CD4-positive, CD25-positive, alpha-beta regulatory T cell (primary cell): ENCODE results near the gene OR2J2. TPM values are rescaled to one million over a fixed set of nuclear protein-coding genes. Genes with fewer than 3 reads are reported as not detected.
"Not testable (repeated sequence)": the region's sequence is repeated elsewhere in the genome, so short reads cannot be mapped to it uniquely, and the experiment has no call there.

ENCODE experiments used
- ATAC-seq, 2 donors: fragments of 150-1000 bp; cut with Tn5 transposase; one replicate each; pipeline ENCODE4 v1.10.0; 2021; ENCODE audit warnings: low read depth in 2 of 2, moderate number of reproducible peaks in 2 of 2, moderate library complexity in 1 of 2
- DNase-seq, 3 donors: peaks; one replicate each; pipeline versions ENCODE4 v3.0.0 to v3.0.0-alpha.2; 2012 to 2022; ENCODE audit warnings: mixed read lengths in 1 of 3
- H3K27ac ChIP-seq: one replicate; pipeline ENCODE4 v1.7.0; 2013; ENCODE audit warnings: mild to moderate bottlenecking, low read length; ENCODE audit not compliant: insufficient read depth, poor library complexity, severe bottlenecking
- H3K27me3 ChIP-seq: one replicate; pipeline ENCODE4 v1.7.0; 2013; ENCODE audit warnings: low read length; ENCODE audit not compliant: control insufficient read depth, insufficient read depth
- H3K36me3 ChIP-seq: one replicate; pipeline ENCODE4 v1.7.0; 2013; ENCODE audit warnings: mild to moderate bottlenecking, low read length, moderate library complexity; ENCODE audit not compliant: control insufficient read depth, insufficient read depth
- H3K4me1 ChIP-seq: 2 replicates; pipeline ENCODE4 v1.7.0; 2013; ENCODE audit warnings: mild to moderate bottlenecking, low read length; ENCODE audit not compliant: insufficient read depth, control insufficient read depth, poor library complexity, severe bottlenecking
- H3K4me3 ChIP-seq: one replicate; pipeline ENCODE4 v1.7.0; 2013; ENCODE audit warnings: low read depth, mild to moderate bottlenecking, low read length, moderate library complexity
- H3K9me3 ChIP-seq, 2 experiments: 1 replicate in 1 of 2; 2 replicates in 1 of 2; pipeline ENCODE4 v1.7.0; 2013; ENCODE audit warnings: low read length in 2 of 2, mild to moderate bottlenecking in 1 of 2, moderate library complexity in 1 of 2; ENCODE audit not compliant: control insufficient read depth in 2 of 2
- H3K27ac Mint-ChIP-seq, 3 donors: one replicate each; pipeline ENCODE4 v1.8.0; 2020 to 2022; ENCODE audit warnings: mild to moderate bottlenecking in 3 of 3, mixed read lengths in 3 of 3, moderate library complexity in 2 of 3
- H3K27me3 Mint-ChIP-seq: one replicate; pipeline ENCODE4 v1.8.0; 2022; ENCODE audit warnings: mild to moderate bottlenecking, mixed read lengths
- H3K36me3 Mint-ChIP-seq: one replicate; pipeline ENCODE4 v1.8.0; 2020; ENCODE audit warnings: mixed read lengths
- H3K4me1 Mint-ChIP-seq, 4 donors: one replicate each; pipeline ENCODE4 v1.8.0; 2020 to 2022; ENCODE audit warnings: mixed read lengths in 4 of 4, mild to moderate bottlenecking in 1 of 4
- H3K4me3 Mint-ChIP-seq, 4 donors: one replicate each; pipeline ENCODE4 v1.8.0; 2020 to 2022; ENCODE audit warnings: mild to moderate bottlenecking in 4 of 4, mixed read lengths in 4 of 4, moderate library complexity in 3 of 4
- H3K9me3 Mint-ChIP-seq, 7 donors: one replicate each; pipeline ENCODE4 v1.8.0; 2020 to 2022; ENCODE audit warnings: mixed read lengths in 7 of 7, mild to moderate bottlenecking in 3 of 7, moderate library complexity in 2 of 7
- polyA plus RNA-seq, 4 donors: library from polyadenylated mRNA; unstranded; fragments of 300-500 nt; fragmentation: Illumina TruSeq; gene quantifications; one replicate each; pipeline ENCODE4 v1.2.3, GENCODE V29; 2021
- total RNA-seq: library from RNA; stranded (reverse); gene quantifications from one replicate; pipeline ENCODE4 v1.2.3, GENCODE V29; 2022

Gene OR2J2
- total and polyA plus RNA-seq, 5 donors from 2014 or later = not detected

GRCh38 chr6:29147074-29147473, 23.6 kb upstream of the OR2J2 start:
- Histone ChIP-seq H3K27ac (no peak overlapping the region), H3K36me3 (no peaks in the 10 kb centered on the region), H3K9me3 (peaks cover 0 to 6% of the 10 kb centered on the region in 2 experiments), H3K4me1 (no peaks in the 10 kb centered on the region), H3K4me3 (no peak overlapping the region), H3K27me3 (peaks cover 8% of the 10 kb centered on the region)
- ATAC-seq (no peak), DNase-seq (no peak)
- Mint-ChIP-seq H3K27me3 (peaks cover 14% of the 10 kb centered on the region), H3K4me1 (no peaks in the 10 kb centered on the region), H3K27ac (no peak overlapping the region), H3K9me3 (peaks cover 0 to 12% (median 5%) of the 10 kb centered on the region in 7 donors), H3K36me3 (no peaks in the 10 kb centered on the region), H3K4me3 (no peak overlapping the region)

GRCh38 chr6:29149444-29149843, 21.3 kb upstream of the OR2J2 start:
- H3K27ac Mint-ChIP-seq, ATAC-seq: not testable (repeated sequence)
- peaks cover 18% of the 10 kb centered on the region for H3K27me3 Mint-ChIP-seq

GRCh38 chr6:29153083-29153482, 17.6 kb upstream of the OR2J2 start:
- Mint-ChIP-seq H3K9me3 (peaks cover 0 to 17% (median 3%) of the 10 kb centered on the region in 7 donors), H3K4me3 (no peak overlapping the region), H3K36me3 (no peaks in the 10 kb centered on the region), H3K27ac (peak overlapping the region in 1 of 3 donors; percentile 61), H3K27me3 (peaks cover 15% of the 10 kb centered on the region), H3K4me1 (no peaks in the 10 kb centered on the region)
- H3K27me3 ChIP-seq = peaks cover 6% of the 10 kb centered on the region
- H3K4me1 ChIP-seq = no peaks in the 10 kb centered on the region
- no peak overlapping the region for H3K27ac ChIP-seq
- no peaks in the 10 kb centered on the region for H3K36me3 ChIP-seq
- peaks cover 0 to 5% of the 10 kb centered on the region in 2 experiments for H3K9me3 ChIP-seq
- ATAC-seq (no peak), DNase-seq (no peak)
- H3K4me3 ChIP-seq = no peak overlapping the region

More at GRCh38 chr6:29149444-29149843, 21.3 kb upstream of the OR2J2 start:
- H3K4me1 Mint-ChIP-seq, H3K4me1 ChIP-seq, H3K36me3 ChIP-seq, H3K9me3 ChIP-seq, DNase-seq, H3K4me3 Mint-ChIP-seq, H3K27ac ChIP-seq, H3K27me3 ChIP-seq, H3K36me3 Mint-ChIP-seq, H3K4me3 ChIP-seq: not testable (repeated sequence)
- H3K9me3 Mint-ChIP-seq = peaks cover 0 to 12% (median 6%) of the 10 kb centered on the region in 7 donors

GRCh38 chr6:29155182-29155581, 15.5 kb upstream of the OR2J2 start:
- not testable (repeated sequence) for H3K9me3 ChIP-seq, H3K36me3 ChIP-seq, H3K27ac ChIP-seq, H3K4me3 ChIP-seq, H3K4me3 Mint-ChIP-seq, H3K36me3 Mint-ChIP-seq, H3K9me3 Mint-ChIP-seq, DNase-seq, ATAC-seq, H3K27ac Mint-ChIP-seq, H3K4me1 ChIP-seq, H3K4me1 Mint-ChIP-seq, H3K27me3 ChIP-seq
- H3K27me3 Mint-ChIP-seq = peaks cover 21% of the 10 kb centered on the region

GRCh38 chr6:29159922-29160321, 10.8 kb upstream of the OR2J2 start:
- H3K36me3 ChIP-seq, H3K9me3 Mint-ChIP-seq, H3K27me3 ChIP-seq, H3K4me1 ChIP-seq, H3K4me1 Mint-ChIP-seq, H3K4me3 ChIP-seq, H3K36me3 Mint-ChIP-seq, H3K4me3 Mint-ChIP-seq, H3K27ac Mint-ChIP-seq, H3K27ac ChIP-seq, DNase-seq, ATAC-seq, H3K9me3 ChIP-seq: not testable (repeated sequence)
- peaks cover 36% of the 10 kb centered on the region for H3K27me3 Mint-ChIP-seq

GRCh38 chr6:29165571-29165970, 5.1 kb upstream of the OR2J2 start:
- not testable (repeated sequence) for ATAC-seq, H3K9me3 ChIP-seq, H3K4me1 ChIP-seq, H3K27ac Mint-ChIP-seq, H3K27me3 ChIP-seq, H3K27ac ChIP-seq, H3K4me3 ChIP-seq, H3K4me3 Mint-ChIP-seq, H3K36me3 Mint-ChIP-seq, H3K4me1 Mint-ChIP-seq, H3K36me3 ChIP-seq, DNase-seq, H3K9me3 Mint-ChIP-seq
- peaks cover 24% of the 10 kb centered on the region for H3K27me3 Mint-ChIP-seq

- DNase-seq (no peak), ATAC-seq (no peak)
- Mint-ChIP-seq H3K4me3 (no peak overlapping the region), H3K36me3 (no peaks in the 10 kb centered on the region), H3K4me1 (no peaks in the 10 kb centered on the region), H3K9me3 (peaks cover 0 to 5% (median 0%) of the 10 kb centered on the region in 7 donors), H3K27ac (no peak overlapping the region), H3K27me3 (peaks cover 5% of the 10 kb centered on the region)
- H3K36me3 ChIP-seq = no peaks in the 10 kb centered on the region
- H3K4me1 ChIP-seq = no peaks in the 10 kb centered on the region
- H3K4me3 ChIP-seq = no peak overlapping the region
- H3K27ac ChIP-seq = no peak overlapping the region
- no peaks in the 10 kb centered on the region for H3K9me3 ChIP-seq
- no peaks in the 10 kb centered on the region for H3K27me3 ChIP-seq
These were observed 1.0 kb downstream of the OR2J2 start for GRCh38 chr6:29171736-29172135.

- Mint-ChIP-seq H3K4me3 (no peak overlapping the region), H3K27me3 (peaks cover 10% of the 10 kb centered on the region), H3K4me1 (no peaks in the 10 kb centered on the region), H3K27ac (no peak overlapping the region), H3K36me3 (no peaks in the 10 kb centered on the region), H3K9me3 (peaks cover 0 to 9% (median 8%) of the 10 kb centered on the region in 7 donors)
- Histone ChIP-seq H3K4me3 (no peak overlapping the region), H3K9me3 (no peaks in the 10 kb centered on the region), H3K27ac (no peak overlapping the region), H3K36me3 (no peaks in the 10 kb centered on the region), H3K4me1 (no peaks in the 10 kb centered on the region), H3K27me3 (peaks cover 6% of the 10 kb centered on the region)
- no peak for DNase-seq
- ATAC-seq = no peak
These were observed 12.9 kb downstream of the OR2J2 start for GRCh38 chr6:29183594-29183993.
